Cardiac muscle cell (in vitro differentiated cells and primary cell): ENCODE results near the gene ACOXL. TPM values are rescaled to one million over a fixed set of nuclear protein-coding genes. Genes with fewer than 3 reads are reported as not detected.
A peak's percentile ranks its signal among the peaks of the same experiment; 100 is the strongest.

Source experiments
- DNase-seq, 2 donors: peaks; one replicate each; pipeline versions ENCODE4 v3.0.0 to v3.0.0-alpha.2; 2010 to 2017; ENCODE audit warnings: low read depth in 1 of 2, low spot score in 1 of 2
- H3K27ac ChIP-seq: fragments of 200-600 bp; sonication (generic); 2 replicates; pipeline ENCODE4 v1.5.1; 2016
- H3K27me3 ChIP-seq: fragments of 200-600 bp; sonication (generic); 2 replicates; pipeline ENCODE4 v1.6.0; 2016; ENCODE audit warnings: control low read depth
- H3K36me3 ChIP-seq: fragments of 200-600 bp; sonication (generic); 2 replicates; pipeline ENCODE4 v1.5.1; 2016; ENCODE audit warnings: control low read depth
- H3K4me1 ChIP-seq: fragments of 200-600 bp; sonication (generic); 2 replicates; pipeline ENCODE4 v1.8.1; 2017; ENCODE audit warnings: low read depth, mild to moderate bottlenecking, mixed run types
- H3K4me3 ChIP-seq: fragments of 200-600 bp; sonication (generic); 2 replicates; pipeline ENCODE4 v1.5.1; 2016; ENCODE audit warnings: mild to moderate bottlenecking
- H3K9me3 ChIP-seq: fragments of 200-600 bp; sonication (generic); 2 replicates; pipeline ENCODE4 v1.5.1; 2017; ENCODE audit warnings: low read depth, mild to moderate bottlenecking, control low read depth
- polyA plus RNA-seq: library from polyadenylated mRNA; unstranded; fragments of >200 nt; fragmentation: Nextera tagmentation; extraction: Ambion mirVana; gene quantifications from 2 replicates; pipeline ENCODE4 v1.2.1, GENCODE V29; 2016
- total RNA-seq: library from RNA; depleted of rRNA; stranded (reverse); fragments of >200 nt; gene quantifications from 2 replicates; pipeline ENCODE4 v1.2.3, GENCODE V29; 2016
- TF ChIP-seq, protein P1 (sequence below): IDR thresholded peaks from 2 replicates; pipeline ENCODE4 v1.5.1; 2012; ENCODE audit warnings: low read depth, mild to moderate bottlenecking, low read length

Gene ACOXL
- total and polyA plus RNA-seq, 2 experiments from 2014 or later, result 0.89 to 2.4 TPM

DNA sequence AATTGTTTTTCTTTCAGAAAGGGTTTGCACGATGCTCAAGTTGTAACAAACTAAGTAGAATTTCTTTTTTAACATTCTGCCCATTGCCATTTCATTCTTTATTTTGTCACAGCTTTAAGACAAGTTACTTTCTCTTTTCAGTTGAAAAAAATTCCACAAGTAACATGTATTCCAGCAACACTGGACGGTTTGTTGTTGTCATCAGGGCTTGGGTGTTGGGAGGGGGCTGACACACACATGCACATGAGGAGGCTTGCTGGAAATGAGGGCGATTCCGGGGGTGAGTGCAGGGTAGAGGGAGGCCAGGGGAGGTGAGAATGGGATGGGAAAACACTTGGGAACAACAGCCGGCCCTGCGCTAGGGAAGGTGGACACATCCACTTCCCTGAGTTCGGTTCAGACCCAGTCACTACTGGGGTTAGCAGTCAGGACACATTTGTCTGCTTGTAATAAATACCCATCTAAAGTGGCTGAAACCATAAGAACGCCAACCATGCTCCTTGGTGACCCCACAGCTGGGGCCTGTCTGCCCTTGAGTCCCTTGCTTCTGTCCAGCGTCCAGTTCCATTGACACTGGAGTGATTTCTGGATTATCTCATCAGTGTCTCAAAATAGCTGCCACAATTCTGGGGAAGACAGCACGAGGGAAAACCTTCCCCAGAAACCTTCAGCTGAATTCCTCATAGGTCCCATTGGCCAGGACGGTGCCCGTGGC is 246.5 kb downstream of the ACOXL start:
- Histone ChIP-seq H3K27me3 (no peaks in the 10 kb centered on the region), H3K36me3 (no peaks in the 10 kb centered on the region), H3K9me3 (no peaks in the 10 kb centered on the region), H3K4me1 (peaks cover 29% of the 10 kb centered on the region), H3K4me3 (no peak overlapping the region), H3K27ac (peak overlapping the region; percentile 84)
- DNase-seq, result peak in 1 of 2 donors; percentile 68
- TF ChIP-seq, protein P1, sequence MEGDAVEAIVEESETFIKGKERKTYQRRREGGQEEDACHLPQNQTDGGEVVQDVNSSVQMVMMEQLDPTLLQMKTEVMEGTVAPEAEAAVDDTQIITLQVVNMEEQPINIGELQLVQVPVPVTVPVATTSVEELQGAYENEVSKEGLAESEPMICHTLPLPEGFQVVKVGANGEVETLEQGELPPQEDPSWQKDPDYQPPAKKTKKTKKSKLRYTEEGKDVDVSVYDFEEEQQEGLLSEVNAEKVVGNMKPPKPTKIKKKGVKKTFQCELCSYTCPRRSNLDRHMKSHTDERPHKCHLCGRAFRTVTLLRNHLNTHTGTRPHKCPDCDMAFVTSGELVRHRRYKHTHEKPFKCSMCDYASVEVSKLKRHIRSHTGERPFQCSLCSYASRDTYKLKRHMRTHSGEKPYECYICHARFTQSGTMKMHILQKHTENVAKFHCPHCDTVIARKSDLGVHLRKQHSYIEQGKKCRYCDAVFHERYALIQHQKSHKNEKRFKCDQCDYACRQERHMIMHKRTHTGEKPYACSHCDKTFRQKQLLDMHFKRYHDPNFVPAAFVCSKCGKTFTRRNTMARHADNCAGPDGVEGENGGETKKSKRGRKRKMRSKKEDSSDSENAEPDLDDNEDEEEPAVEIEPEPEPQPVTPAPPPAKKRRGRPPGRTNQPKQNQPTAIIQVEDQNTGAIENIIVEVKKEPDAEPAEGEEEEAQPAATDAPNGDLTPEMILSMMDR, result no peak

DNA sequence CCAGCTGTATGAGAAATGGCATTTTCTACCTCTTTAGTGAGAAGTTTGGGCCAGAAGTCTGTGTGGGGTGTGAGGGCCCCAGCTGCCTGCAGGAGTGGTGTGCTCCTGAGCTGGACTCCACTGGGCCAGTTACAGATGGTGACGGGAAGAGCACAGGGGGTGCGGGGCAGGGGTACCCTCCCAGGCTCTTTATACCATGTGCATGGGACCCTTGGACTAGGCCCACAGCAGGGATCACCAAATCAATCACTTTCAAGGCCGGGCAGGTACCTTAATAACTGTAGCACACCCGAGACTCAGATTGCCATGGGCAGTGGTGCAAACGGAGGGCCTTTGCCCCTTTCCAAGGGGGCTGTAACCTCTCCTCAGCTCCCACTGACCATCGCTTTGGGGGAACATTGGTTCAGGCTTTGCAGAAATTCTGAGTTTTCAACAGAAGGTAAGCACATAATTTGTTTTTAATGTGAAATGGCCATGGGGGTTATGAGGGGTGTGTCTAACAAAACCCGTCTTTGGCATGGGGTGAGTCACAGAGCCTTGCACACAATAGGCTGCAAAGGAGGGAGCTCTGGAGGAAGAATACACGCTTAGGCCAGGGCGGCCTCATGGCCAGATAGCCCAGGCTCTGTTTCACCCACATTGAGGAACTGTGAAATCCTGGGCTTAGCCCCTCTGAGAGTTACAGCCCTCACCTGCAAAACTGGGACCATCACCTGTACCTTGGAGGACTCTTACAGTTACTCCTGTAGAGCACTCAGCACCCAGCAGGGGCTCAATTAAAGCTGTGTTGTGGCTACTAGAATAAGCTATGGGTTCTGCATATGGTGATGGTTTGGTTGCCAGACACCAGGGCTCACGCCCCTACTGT is 247.3 kb downstream of the ACOXL start:
- Histone ChIP-seq H3K27ac (peak overlapping the region; percentile 84), H3K4me1 (peaks cover 35% of the 10 kb centered on the region), H3K36me3 (no peaks in the 10 kb centered on the region), H3K4me3 (no peak overlapping the region), H3K9me3 (no peaks in the 10 kb centered on the region), H3K27me3 (no peaks in the 10 kb centered on the region)
- TF ChIP-seq, protein P1, result no peak
- no peak for DNase-seq

DNA sequence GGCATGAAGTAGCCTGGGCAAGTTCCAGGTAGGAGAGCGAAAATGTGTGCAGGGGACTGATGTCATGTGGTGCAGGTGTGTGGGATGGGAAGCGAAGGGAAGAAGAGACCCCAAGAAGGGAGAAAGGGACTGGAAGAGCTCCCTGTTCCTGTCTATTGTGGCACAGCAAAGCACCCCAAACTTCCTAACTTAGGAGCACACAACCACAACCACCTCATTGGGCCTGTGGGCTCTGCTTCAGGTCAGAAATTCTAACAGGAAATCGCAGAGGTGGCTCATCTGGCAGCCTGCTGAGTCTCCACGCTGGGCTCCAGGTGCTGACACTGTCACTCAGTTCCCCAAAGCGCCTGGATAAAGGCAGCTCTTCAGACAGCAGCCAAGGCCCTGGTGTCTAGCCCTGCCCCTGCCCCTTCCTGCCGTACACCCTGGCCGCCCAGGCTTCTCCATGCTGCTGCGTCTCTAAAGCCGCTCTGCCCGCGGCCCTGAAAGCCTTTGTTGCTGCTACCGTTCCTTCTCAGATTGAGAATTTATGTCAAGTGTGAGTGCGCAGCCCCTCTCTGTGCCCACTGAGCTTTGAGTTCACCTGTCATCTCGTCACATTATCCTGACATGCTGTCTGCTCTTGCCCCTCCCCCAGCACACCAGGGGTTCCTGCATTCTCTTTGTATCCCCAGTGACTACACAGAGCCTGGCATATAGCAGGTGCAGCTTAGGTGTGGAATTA is 248.1 kb downstream of the ACOXL start:
- TF ChIP-seq, protein P1, result no peak
- no peaks in the 10 kb centered on the region for H3K9me3 ChIP-seq
- H3K4me1 ChIP-seq, result peaks cover 37% of the 10 kb centered on the region
- H3K27me3 ChIP-seq, result no peaks in the 10 kb centered on the region
- peak in 1 of 2 donors; percentile 72 for DNase-seq
- H3K36me3 ChIP-seq, result no peaks in the 10 kb centered on the region
- H3K27ac ChIP-seq, result peak overlapping the region; percentile 84
- H3K4me3 ChIP-seq, result no peak overlapping the region

DNA sequence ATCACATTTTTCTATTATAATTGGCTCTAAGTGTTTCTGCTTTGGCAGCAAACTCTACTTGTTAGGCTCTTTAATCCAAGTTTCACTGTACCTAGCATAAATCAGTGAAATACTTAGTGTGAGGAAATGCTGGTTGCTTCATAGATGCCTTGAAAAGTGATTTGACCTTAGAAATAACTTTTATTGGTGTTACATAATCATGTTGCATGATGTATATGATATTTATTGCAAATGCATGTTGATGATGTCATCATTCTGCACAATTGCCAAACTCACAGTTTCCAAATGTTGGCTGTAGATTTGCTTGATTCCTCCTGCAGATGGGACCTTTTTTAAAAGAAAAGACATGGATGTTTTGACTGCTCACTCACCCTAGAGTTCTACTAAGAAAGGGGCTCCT is 250.8 kb downstream of the ACOXL start:
- no peak overlapping the region for H3K4me3 ChIP-seq
- no peaks in the 10 kb centered on the region for H3K27me3 ChIP-seq
- H3K36me3 ChIP-seq, result no peaks in the 10 kb centered on the region
- H3K9me3 ChIP-seq, result no peaks in the 10 kb centered on the region
- no peak overlapping the region for H3K27ac ChIP-seq
- H3K4me1 ChIP-seq, result peaks cover 37% of the 10 kb centered on the region
- peak in 1 of 2 donors; percentile 20 for DNase-seq
- TF ChIP-seq, protein P1, result no peak

DNA sequence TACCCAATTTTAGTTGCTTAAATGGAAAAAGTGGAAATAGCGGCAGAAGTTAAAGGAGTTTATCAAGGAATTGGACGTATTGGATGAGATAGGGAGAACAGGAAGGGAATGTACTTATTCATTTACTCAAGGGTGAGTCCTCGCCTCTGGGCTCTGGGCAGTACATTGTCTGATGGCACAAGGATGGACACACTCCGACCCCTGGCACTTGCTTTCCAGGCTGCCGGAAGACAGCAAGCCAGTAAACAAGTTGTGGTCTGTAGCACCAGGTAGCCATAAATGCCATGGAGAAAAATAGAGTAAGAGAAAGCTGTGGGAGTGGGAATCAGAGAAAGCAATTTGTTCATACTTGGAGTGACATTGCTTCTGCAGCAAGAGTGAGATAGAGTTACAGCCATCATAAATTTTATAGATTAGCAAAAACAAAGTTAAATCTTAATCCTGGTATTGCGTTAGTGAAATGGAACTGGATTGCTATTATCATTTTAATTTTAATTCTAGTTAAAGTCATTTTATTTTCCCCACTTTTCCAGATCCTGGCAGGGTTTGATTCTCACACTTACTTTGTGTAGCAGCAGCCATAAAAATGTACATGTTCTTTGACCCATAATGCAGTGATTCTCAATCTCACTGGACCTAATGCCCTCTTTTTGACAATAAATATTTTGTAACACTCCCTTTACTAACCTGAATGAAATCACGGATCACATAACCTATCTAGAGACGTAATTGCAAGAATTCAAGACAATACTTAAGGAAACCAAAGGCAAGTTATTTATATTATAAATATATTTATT is 252.5 kb downstream of the ACOXL start:
- DNase-seq, result no peak
- no peaks in the 10 kb centered on the region for H3K36me3 ChIP-seq
- TF ChIP-seq, protein P1, result no peak

More for the DNA sequence above, 252.5 kb downstream of the ACOXL start:
- no peak overlapping the region for H3K4me3 ChIP-seq
- H3K27me3 ChIP-seq, result no peaks in the 10 kb centered on the region
- no peaks in the 10 kb centered on the region for H3K9me3 ChIP-seq
- peaks cover 22% of the 10 kb centered on the region for H3K4me1 ChIP-seq
- H3K27ac ChIP-seq, result no peak overlapping the region
